ENCODE data around the gene SLC35A5.
A peak's percentile ranks its signal among the peaks of the same experiment; 100 is the strongest.
"Not testable (repeated sequence)": the region's sequence is repeated elsewhere in the genome, so short reads cannot be mapped to it uniquely, and the experiment has no call there.

SLC35A5 gene

GRCh38 chr3:112550859-112551258 lies 11.0 kb upstream of the SLC35A5 start:
- Histone ChIP-seq H3K4me1 (ENCODE audit: control insufficient read depth, insufficient read depth, low read length) (no peaks in the 10 kb centered on the region), H3K9ac (ENCODE audit: low read depth, low read length) (no peak overlapping the region), H3K4me3 (ENCODE audit: low read depth, low read length) (no peak overlapping the region), H3K27ac (ENCODE audit: low read depth, low read length) (no peak overlapping the region), H3K36me3 (ENCODE audit: control insufficient read depth, insufficient read depth, low read length) (peaks cover 43% of the 10 kb centered on the region), H3K27me3 (ENCODE audit: control insufficient read depth, insufficient read depth, low read length) (no peaks in the 10 kb centered on the region), H3K9me3 (ENCODE audit: control insufficient read depth, insufficient read depth, low read length) (no peaks in the 10 kb centered on the region)

- no peak overlapping the region for H3K4me3 ChIP-seq (ENCODE audit: low read depth, low read length)
- no peaks in the 10 kb centered on the region for H3K9me3 ChIP-seq (ENCODE audit: control insufficient read depth, insufficient read depth, low read length)
- H3K36me3 ChIP-seq (ENCODE audit: control insufficient read depth, insufficient read depth, low read length) = peaks cover 25% of the 10 kb centered on the region
- H3K9ac ChIP-seq (ENCODE audit: low read depth, low read length) = no peak overlapping the region
- H3K4me1 ChIP-seq (ENCODE audit: control insufficient read depth, insufficient read depth, low read length) = peaks cover 12% of the 10 kb centered on the region
- no peaks in the 10 kb centered on the region for H3K27me3 ChIP-seq (ENCODE audit: control insufficient read depth, insufficient read depth, low read length)
- H3K27ac ChIP-seq (ENCODE audit: low read depth, low read length) = no peak overlapping the region
Measured at GRCh38 chr3:112555535-112556170, 6.2 kb upstream of the SLC35A5 start.

- H3K27ac ChIP-seq (ENCODE audit: low read depth, low read length) = no peak overlapping the region
- no peak overlapping the region for H3K9ac ChIP-seq (ENCODE audit: low read depth, low read length)
- peaks cover 23% of the 10 kb centered on the region for H3K36me3 ChIP-seq (ENCODE audit: control insufficient read depth, insufficient read depth, low read length)
- H3K9me3 ChIP-seq (ENCODE audit: control insufficient read depth, insufficient read depth, low read length) = no peaks in the 10 kb centered on the region
- no peaks in the 10 kb centered on the region for H3K27me3 ChIP-seq (ENCODE audit: control insufficient read depth, insufficient read depth, low read length)
- H3K4me3 ChIP-seq (ENCODE audit: low read depth, low read length) = no peak overlapping the region
- peaks cover 12% of the 10 kb centered on the region for H3K4me1 ChIP-seq (ENCODE audit: control insufficient read depth, insufficient read depth, low read length)
Measured at GRCh38 chr3:112557976-112558375, 3.9 kb upstream of the SLC35A5 start.

- Histone ChIP-seq H3K36me3 (ENCODE audit: control insufficient read depth, insufficient read depth, low read length) (peaks cover 24% of the 10 kb centered on the region), H3K9me3 (ENCODE audit: control insufficient read depth, insufficient read depth, low read length) (no peaks in the 10 kb centered on the region), H3K9ac (ENCODE audit: low read depth, low read length) (peak overlapping the region; percentile 72; the same call in 1 of the 2 replicates), H3K27ac (ENCODE audit: low read depth, low read length) (no peak overlapping the region), H3K4me1 (ENCODE audit: control insufficient read depth, insufficient read depth, low read length) (peaks cover 31% of the 10 kb centered on the region), H3K27me3 (ENCODE audit: control insufficient read depth, insufficient read depth, low read length) (no peaks in the 10 kb centered on the region), H3K4me3 (ENCODE audit: low read depth, low read length) (peak overlapping the region; percentile 99)
Measured at GRCh38 chr3:112560307-112560706, 1.5 kb upstream of the SLC35A5 start.

DNA sequence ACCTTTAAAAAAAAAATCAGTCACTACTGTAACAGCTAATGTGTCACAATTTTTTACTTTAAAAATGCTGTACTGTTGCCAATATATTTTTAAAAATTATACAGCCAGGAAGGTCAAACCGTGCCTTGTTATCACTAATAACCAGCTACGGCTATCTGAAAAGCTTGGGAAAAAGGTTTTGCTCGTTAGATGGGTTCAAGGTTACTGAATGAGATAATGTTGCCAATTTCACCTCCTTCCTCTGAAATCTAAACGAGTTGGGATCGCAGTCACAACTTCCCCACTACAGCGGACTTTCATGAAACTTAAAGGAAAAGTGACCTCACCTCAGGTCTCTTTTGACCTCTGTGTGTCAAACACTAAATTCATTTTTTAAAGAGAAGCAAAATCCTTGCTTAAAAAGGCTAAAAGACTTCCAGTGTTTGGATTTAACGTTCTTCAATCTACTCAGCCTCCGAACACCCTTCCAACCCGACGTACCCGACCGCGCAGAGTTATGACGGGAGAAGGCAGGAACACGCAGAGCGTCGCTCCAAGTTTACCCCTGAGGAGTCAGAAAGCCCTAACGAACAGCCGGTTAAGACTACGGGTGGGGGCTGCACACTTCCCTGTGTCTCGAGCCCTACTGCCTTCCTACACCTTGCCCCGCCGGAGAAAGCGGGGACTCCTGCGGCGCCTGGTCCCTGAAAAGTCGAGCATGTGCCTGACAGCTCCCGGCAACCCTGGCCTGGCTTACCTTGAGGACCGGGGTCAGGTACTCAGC lies 943 bp upstream of the SLC35A5 start:
- Histone ChIP-seq H3K9ac (ENCODE audit: low read depth, low read length) (peak overlapping the region; percentile 72), H3K9me3 (ENCODE audit: control insufficient read depth, insufficient read depth, low read length) (no peaks in the 10 kb centered on the region), H3K4me3 (ENCODE audit: low read depth, low read length) (peak overlapping the region; percentile 99), H3K36me3 (ENCODE audit: control insufficient read depth, insufficient read depth, low read length) (peaks cover 21% of the 10 kb centered on the region), H3K27ac (ENCODE audit: low read depth, low read length) (peak overlapping the region; percentile 99), H3K4me1 (ENCODE audit: control insufficient read depth, insufficient read depth, low read length) (peaks cover 33% of the 10 kb centered on the region), H3K27me3 (ENCODE audit: control insufficient read depth, insufficient read depth, low read length) (no peaks in the 10 kb centered on the region)

- Histone ChIP-seq H3K27ac (ENCODE audit: low read depth, low read length) (peak overlapping the region; percentile 99), H3K4me1 (ENCODE audit: control insufficient read depth, insufficient read depth, low read length) (peaks cover 33% of the 10 kb centered on the region)
Measured at GRCh38 chr3:112561484-112561733, 436 bp upstream of the SLC35A5 start.

GRCh38 chr3:112564247-112564939 lies 2.5 kb downstream of the SLC35A5 start:
- Histone ChIP-seq H3K27ac (ENCODE audit: low read depth, low read length) (peak overlapping the region; percentile 61), H3K4me3 (ENCODE audit: low read depth, low read length) (peak overlapping the region; percentile 99), H3K4me1 (ENCODE audit: control insufficient read depth, insufficient read depth, low read length) (peaks cover 31% of the 10 kb centered on the region), H3K9ac (ENCODE audit: low read depth, low read length) (peak overlapping the region; percentile 51), H3K36me3 (ENCODE audit: control insufficient read depth, insufficient read depth, low read length) (peaks cover 31% of the 10 kb centered on the region)
- not testable (repeated sequence) for H3K9me3 ChIP-seq (ENCODE audit: control insufficient read depth, insufficient read depth, low read length); H3K27me3 ChIP-seq (ENCODE audit: control insufficient read depth, insufficient read depth, low read length)

More at GRCh38 chr3:112561484-112561733, 436 bp upstream of the SLC35A5 start:
- Histone ChIP-seq H3K4me3 (ENCODE audit: low read depth, low read length) (peak overlapping the region; percentile 99), H3K27me3 (ENCODE audit: control insufficient read depth, insufficient read depth, low read length) (no peaks in the 10 kb centered on the region), H3K36me3 (ENCODE audit: control insufficient read depth, insufficient read depth, low read length) (peaks cover 20% of the 10 kb centered on the region), H3K9ac (ENCODE audit: low read depth, low read length) (peak overlapping the region; percentile 72), H3K9me3 (ENCODE audit: control insufficient read depth, insufficient read depth, low read length) (no peaks in the 10 kb centered on the region)

DNA sequence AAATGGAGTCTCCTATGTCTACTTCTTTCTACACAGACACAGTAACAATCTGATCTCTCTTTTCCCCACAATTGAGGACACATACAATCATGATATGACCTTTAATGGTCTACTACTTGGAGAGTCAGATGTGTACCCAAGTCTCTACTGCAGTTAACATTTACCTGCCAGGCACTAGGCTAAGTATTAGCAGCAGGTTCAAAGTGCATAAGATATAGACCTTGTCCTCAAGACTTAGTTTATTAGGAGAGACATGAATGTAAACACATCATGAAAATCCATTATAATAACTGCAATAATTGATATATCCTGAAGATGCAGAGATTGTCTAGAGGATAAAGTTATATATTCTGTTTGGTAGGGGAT lies 3.1 kb downstream of the SLC35A5 start:
- H3K27ac ChIP-seq (ENCODE audit: low read depth, low read length) = peak overlapping the region; percentile 61
- H3K4me1 ChIP-seq (ENCODE audit: control insufficient read depth, insufficient read depth, low read length) = peaks cover 26% of the 10 kb centered on the region
- H3K4me3 ChIP-seq (ENCODE audit: low read depth, low read length) = peak overlapping the region; percentile 44; the same call in 1 of the 2 replicates
- peak overlapping the region; percentile 48; the same call in 1 of the 2 replicates for H3K9ac ChIP-seq (ENCODE audit: low read depth, low read length)
- no peaks in the 10 kb centered on the region for H3K27me3 ChIP-seq (ENCODE audit: control insufficient read depth, insufficient read depth, low read length)
- no peaks in the 10 kb centered on the region for H3K9me3 ChIP-seq (ENCODE audit: control insufficient read depth, insufficient read depth, low read length)
- H3K36me3 ChIP-seq (ENCODE audit: control insufficient read depth, insufficient read depth, low read length) = peaks cover 36% of the 10 kb centered on the region

DNA sequence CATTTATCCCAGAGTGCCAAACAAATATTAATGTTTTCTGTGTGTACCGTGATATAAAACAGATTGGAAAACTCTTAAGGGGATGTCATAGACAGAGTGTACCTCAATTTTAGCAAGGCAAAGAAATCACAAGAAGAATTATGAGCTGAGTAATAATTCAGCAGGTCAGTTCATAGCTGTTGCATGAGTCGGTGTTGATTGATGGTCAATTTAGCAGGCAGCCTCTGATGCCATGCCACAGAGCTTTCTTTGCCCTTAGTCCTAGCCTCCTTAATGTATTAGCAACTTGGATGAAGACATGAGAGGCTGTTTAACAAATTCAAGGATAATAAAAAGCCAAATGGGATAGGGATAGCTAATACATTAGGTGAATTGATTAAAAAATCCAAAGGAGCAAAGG lies 6.8 kb downstream of the SLC35A5 start:
- H3K4me1 ChIP-seq (ENCODE audit: control insufficient read depth, insufficient read depth, low read length) = peaks cover 14% of the 10 kb centered on the region
- H3K9ac ChIP-seq (ENCODE audit: low read depth, low read length) = no peak overlapping the region
- peaks cover 69% of the 10 kb centered on the region for H3K36me3 ChIP-seq (ENCODE audit: control insufficient read depth, insufficient read depth, low read length)
- H3K4me3 ChIP-seq (ENCODE audit: low read depth, low read length) = no peak overlapping the region
- H3K9me3 ChIP-seq (ENCODE audit: control insufficient read depth, insufficient read depth, low read length) = no peaks in the 10 kb centered on the region
- no peak overlapping the region for H3K27ac ChIP-seq (ENCODE audit: low read depth, low read length)
- H3K27me3 ChIP-seq (ENCODE audit: control insufficient read depth, insufficient read depth, low read length) = no peaks in the 10 kb centered on the region

DNA sequence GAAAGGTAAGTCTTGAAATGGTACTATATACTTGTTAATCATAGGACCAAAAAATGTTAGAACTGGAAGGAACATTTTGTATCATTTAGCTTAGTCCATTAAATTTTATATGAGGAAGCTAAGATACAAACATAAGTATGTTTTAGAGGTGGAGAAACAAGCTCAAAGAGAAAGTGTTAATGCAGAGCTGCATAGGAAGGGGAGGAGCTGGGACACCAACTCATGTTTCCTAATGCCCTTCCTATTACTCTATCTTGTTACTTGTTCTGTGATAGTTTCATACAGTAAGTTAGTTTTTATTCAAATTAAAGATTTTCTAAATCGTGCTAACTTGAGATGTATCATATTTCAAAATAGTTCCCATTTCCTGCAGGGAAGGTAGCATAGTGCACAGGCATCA lies 7.4 kb downstream of the SLC35A5 start:
- no peak overlapping the region for H3K9ac ChIP-seq (ENCODE audit: low read depth, low read length)
- peaks cover 75% of the 10 kb centered on the region for H3K36me3 ChIP-seq (ENCODE audit: control insufficient read depth, insufficient read depth, low read length)
- no peaks in the 10 kb centered on the region for H3K27me3 ChIP-seq (ENCODE audit: control insufficient read depth, insufficient read depth, low read length)
- no peak overlapping the region for H3K4me3 ChIP-seq (ENCODE audit: low read depth, low read length)
- H3K4me1 ChIP-seq (ENCODE audit: control insufficient read depth, insufficient read depth, low read length) = peaks cover 7% of the 10 kb centered on the region
- no peaks in the 10 kb centered on the region for H3K9me3 ChIP-seq (ENCODE audit: control insufficient read depth, insufficient read depth, low read length)
- H3K27ac ChIP-seq (ENCODE audit: low read depth, low read length) = no peak overlapping the region

GRCh38 chr3:112572701-112573100 lies 10.9 kb downstream of the SLC35A5 start:
- no peaks in the 10 kb centered on the region for H3K27me3 ChIP-seq (ENCODE audit: control insufficient read depth, insufficient read depth, low read length)
- H3K27ac ChIP-seq (ENCODE audit: low read depth, low read length) = no peak overlapping the region
- H3K9me3 ChIP-seq (ENCODE audit: control insufficient read depth, insufficient read depth, low read length) = no peaks in the 10 kb centered on the region
- H3K4me1 ChIP-seq (ENCODE audit: control insufficient read depth, insufficient read depth, low read length) = no peaks in the 10 kb centered on the region
- no peak overlapping the region for H3K4me3 ChIP-seq (ENCODE audit: low read depth, low read length)
- H3K36me3 ChIP-seq (ENCODE audit: control insufficient read depth, insufficient read depth, low read length) = peaks cover 80% of the 10 kb centered on the region
- no peak overlapping the region for H3K9ac ChIP-seq (ENCODE audit: low read depth, low read length)

All from HUES48 (cell line).